H1 (cell line): Measurements from ENCODE around the gene LTBP4. TPM values are rescaled to one million over a fixed set of nuclear protein-coding genes. Genes with fewer than 3 reads are reported as not detected.
"Not testable (repeated sequence)": the region's sequence is repeated elsewhere in the genome, so short reads cannot be mapped to it uniquely, and the experiment has no call there.

Experiments
- CTCF ChIA-PET: fragments of 300-600 bp; sonication (Branson Sonifier 250); formaldehyde crosslinking; loops from one replicate; lab custom pipeline; 2021; ENCODE audit not compliant: partially characterized antibody; lab: Charles Lee
- POLR2A ChIA-PET: fragments of 300-600 bp; sonication (Branson Sonifier 250); formaldehyde crosslinking; loops from one replicate; lab custom pipeline; 2021; ENCODE audit warnings: inconsistent platforms; ENCODE audit not compliant: partially characterized antibody; lab: Charles Lee
- DNase-seq, 2 experiments: peaks; one replicate each; pipeline versions ENCODE4 v3.0.0 to v3.0.0-alpha.2; 2010 to 2022; ENCODE audit warnings: low spot score in 2 of 2, low read depth in 1 of 2, mixed read lengths in 1 of 2
- FAIRE-seq: peaks from 2 replicates; lab custom pipeline; 2011; peaks lifted over from hg19 to GRCh38; lab: Jason Lieb, UNC
- H2AFZ ChIP-seq: 2 replicates; pipeline ENCODE4 v1.8.1; 2012; ENCODE audit warnings: low read length, inconsistent platforms
- H2AK5ac ChIP-seq: 2 replicates; pipeline ENCODE4 v1.6.1; 2013; ENCODE audit warnings: low read depth, low read length
- H2BK120ac ChIP-seq: replicated peaks from 2 replicates; pipeline ENCODE3; 2013; ENCODE audit warnings: low read depth, low read length, inconsistent platforms
- H2BK12ac ChIP-seq: 2 replicates; pipeline ENCODE4 v1.6.1; 2013; ENCODE audit warnings: low read depth, low read length
- H2BK15ac ChIP-seq: 2 replicates; pipeline ENCODE4 v1.6.1; 2013; ENCODE audit warnings: low read length
- H2BK20ac ChIP-seq: 2 replicates; pipeline ENCODE4 v1.6.1; 2013; ENCODE audit warnings: low read length
- H2BK5ac ChIP-seq: 2 replicates; pipeline ENCODE4 v1.6.1; 2013; ENCODE audit warnings: low read depth, low read length
- H3K14ac ChIP-seq: 2 replicates; pipeline ENCODE4 v1.6.1; 2013; ENCODE audit warnings: inconsistent platforms; ENCODE audit not compliant: insufficient read length
- H3K18ac ChIP-seq: 2 replicates; pipeline ENCODE4 v1.6.1; 2013; ENCODE audit warnings: low read length; ENCODE audit errors: extremely low read depth
- H3K23ac ChIP-seq: 2 replicates; pipeline ENCODE4 v1.6.1; 2013; ENCODE audit warnings: inconsistent platforms; ENCODE audit not compliant: insufficient read length
- H3K23me2 ChIP-seq: 2 replicates; pipeline ENCODE4 v1.6.1; 2013; ENCODE audit warnings: low read depth, low read length
- H3K27ac ChIP-seq: 2 replicates; pipeline ENCODE4 v1.6.1; 2011; ENCODE audit warnings: low read depth, low read length, inconsistent platforms
- H3K27me3 ChIP-seq, 4 experiments: replicated peaks in 1 of 4; 1 replicate in 1 of 4; 2 replicates in 3 of 4; pipeline versions ENCODE4 v1.6.1 to v1.8.1; 2011 to 2013; ENCODE audit warnings: low read length in 3 of 4, mild to moderate bottlenecking in 3 of 4, inconsistent platforms in 2 of 4, mixed read lengths in 2 of 4, moderate library complexity in 1 of 4; ENCODE audit not compliant: control insufficient read depth in 3 of 4, insufficient read depth in 3 of 4; ENCODE audit errors: extremely low read depth in 1 of 4
- H3K36me3 ChIP-seq, 4 experiments: 2 replicates each; pipeline versions ENCODE4 v1.6.1 to v1.8.1; 2011 to 2013; ENCODE audit warnings: mild to moderate bottlenecking in 4 of 4, low read length in 3 of 4, moderate library complexity in 2 of 4, control low read depth in 1 of 4, inconsistent platforms in 1 of 4; ENCODE audit not compliant: insufficient read depth in 4 of 4, control insufficient read depth in 2 of 4
- H3K4ac ChIP-seq: replicated peaks from 2 replicates; pipeline ENCODE3; 2013; ENCODE audit warnings: low read length, low read depth, mixed read lengths, inconsistent platforms; ENCODE audit not compliant: insufficient read length
- H3K4me1 ChIP-seq, 4 experiments: replicated peaks in 1 of 4; 1 replicate in 1 of 4; 2 replicates in 3 of 4; pipeline versions ENCODE4 v1.6.1 to v1.8.1; 2011 to 2013; ENCODE audit warnings: low read length in 3 of 4, inconsistent platforms in 2 of 4, mixed read lengths in 1 of 4; ENCODE audit not compliant: insufficient read depth in 4 of 4, control insufficient read depth in 3 of 4
- H3K4me2 ChIP-seq, 2 experiments: 2 replicates each; pipeline versions ENCODE4 v1.6.1 to v1.8.1; 2011 to 2013; ENCODE audit warnings: low read depth in 2 of 2, low read length in 2 of 2, control low read depth in 1 of 2, inconsistent platforms in 1 of 2, mild to moderate bottlenecking in 1 of 2; ENCODE audit not compliant: insufficient read depth in 1 of 2
- H3K4me3 ChIP-seq, 4 experiments: fragments of 200-600, 300-600 bp in 1 of 4; sonication (generic), shearing (Covaris generic), sonication (Bioruptor Twin) in 1 of 4; 2 replicates each; pipeline versions ENCODE4 v1.5.1 to v1.8.1; 2011 to 2016; ENCODE audit warnings: low read length in 4 of 4, low read depth in 3 of 4, control low read depth in 2 of 4, inconsistent platforms in 2 of 4, mild to moderate bottlenecking in 2 of 4, mixed read lengths in 1 of 4, moderate library complexity in 1 of 4; ENCODE audit not compliant: insufficient read depth in 2 of 4; ENCODE audit errors: extremely low read depth in 1 of 4
- H3K56ac ChIP-seq: replicated peaks from 2 replicates; pipeline ENCODE3; 2013; ENCODE audit warnings: low read depth, mild to moderate bottlenecking, mixed read lengths, low read length, inconsistent platforms; ENCODE audit not compliant: insufficient read length
- H3K79me1 ChIP-seq: 2 replicates; pipeline ENCODE4 v1.6.1; 2013; ENCODE audit warnings: low read depth, low read length, control low read depth
- H3K79me2 ChIP-seq, 2 experiments: 2 replicates each; pipeline versions ENCODE4 v1.6.1 to v1.8.1; 2012 to 2013; ENCODE audit warnings: low read length in 2 of 2, mild to moderate bottlenecking in 2 of 2, inconsistent platforms in 1 of 2; ENCODE audit not compliant: insufficient read depth in 2 of 2, control insufficient read depth in 1 of 2
- H3K9ac ChIP-seq, 4 experiments: replicated peaks in 1 of 4; 1 replicate in 1 of 4; 2 replicates in 3 of 4; pipeline versions ENCODE4 v1.6.1 to v1.8.1; 2011 to 2013; ENCODE audit warnings: low read depth in 3 of 4, low read length in 3 of 4, control low read depth in 2 of 4, mild to moderate bottlenecking in 2 of 4, moderate library complexity in 2 of 4, inconsistent platforms in 1 of 4; ENCODE audit errors: extremely low read depth in 1 of 4
- H3K9me3 ChIP-seq, 2 experiments: 2 replicates each; pipeline versions ENCODE4 v1.6.1 to v1.8.1; 2012 to 2013; ENCODE audit warnings: mild to moderate bottlenecking in 2 of 2, moderate library complexity in 2 of 2, control low read depth in 1 of 2, inconsistent platforms in 1 of 2, low read depth in 1 of 2, low read length in 1 of 2, mixed read lengths in 1 of 2; ENCODE audit not compliant: insufficient read depth in 2 of 2
- H4K20me1 ChIP-seq, 2 experiments: replicated peaks in 1 of 2; 2 replicates each; pipeline versions ENCODE3 to v1.8.1; 2011 to 2013; ENCODE audit warnings: inconsistent platforms in 2 of 2, low read length in 2 of 2, mild to moderate bottlenecking in 1 of 2; ENCODE audit not compliant: insufficient read depth in 2 of 2, control insufficient read depth in 1 of 2
- H4K5ac ChIP-seq: 2 replicates; pipeline ENCODE4 v1.6.1; 2013; ENCODE audit warnings: low read length, low read depth, mixed read lengths, inconsistent platforms; ENCODE audit not compliant: insufficient read length
- H4K8ac ChIP-seq: 2 replicates; pipeline ENCODE4 v1.8.0; 2013; ENCODE audit warnings: mild to moderate bottlenecking, moderate library complexity, low read length, inconsistent platforms; ENCODE audit not compliant: insufficient read depth; ENCODE audit errors: extremely low read depth
- H4K91ac ChIP-seq: replicated peaks from 2 replicates; pipeline ENCODE3; 2013; ENCODE audit warnings: low read length, mixed read lengths, inconsistent platforms; ENCODE audit not compliant: insufficient read length
- WGBS, 2 experiments: shearing (Covaris generic) in 1 of 2; methylation state at CpG; one replicate each; pipeline versions ENCODE4 v1.1.6 to v1.1.7; 2013 to 2015; ENCODE audit warnings: low lambda C conversion rate in 2 of 2, mixed read lengths in 2 of 2, inconsistent platforms in 1 of 2, low coverage in 1 of 2, missing lambda C conversion rate in 1 of 2; ENCODE audit not compliant: insufficient replicate concordance in 2 of 2, insufficient coverage in 1 of 2, insufficient read length in 1 of 2; ENCODE audit errors: extremely low coverage in 1 of 2, missing lambda C conversion rate in 1 of 2; 5-methylcytosine and 5-hydroxymethylcytosine counted together
- polyA plus RNA-seq, 7 experiments: library from polyadenylated mRNA; depleted of rRNA in 3 of 7; stranded (reverse) in 5 of 7; unstranded in 2 of 7; fragments of >200 nt in 5 of 7; fragments of 200-250 nt in 2 of 7; gene quantifications; 1 replicate in 5 of 7; 2 replicates in 1 of 7; 4 replicates in 1 of 7; pipeline versions ENCODE4 v1.2.1 to v1.2.3, GENCODE V29; 2011 to 2013; ENCODE audit warnings: missing spikeins in 2 of 7, mixed read lengths in 2 of 7
- total RNA-seq: library from RNA; stranded (reverse); fragmentation: NEBNext Ultra II Directional; extraction: Animal tissue kit (Norgen Biotek cat#: 25700); gene quantifications from 2 replicates; pipeline ENCODE4 v1.2.1, GENCODE V29; 2021

The LTBP4 gene
- total and polyA plus RNA-seq, 2 of the 8 experiments (the other 6 are each of a cell fraction or from before 2014, with no cell fraction given), result 54.5 to 77.1 TPM

- H3K36me3 ChIP-seq, H3K56ac ChIP-seq, DNase-seq, H3K4me1 ChIP-seq, H3K23me2 ChIP-seq, H3K4me2 ChIP-seq, H3K18ac ChIP-seq, H4K5ac ChIP-seq, H3K27me3 ChIP-seq, H3K79me2 ChIP-seq, H4K91ac ChIP-seq, H4K8ac ChIP-seq, H3K4me3 ChIP-seq, H3K14ac ChIP-seq, H2BK12ac ChIP-seq, H3K9me3 ChIP-seq, H3K23ac ChIP-seq, H3K27ac ChIP-seq, H3K79me1 ChIP-seq, FAIRE-seq, H4K20me1 ChIP-seq, H3K9ac ChIP-seq, H2AK5ac ChIP-seq, H2BK15ac ChIP-seq, H3K4ac ChIP-seq, H2BK20ac ChIP-seq, H2BK5ac ChIP-seq, H2BK120ac ChIP-seq, H2AFZ ChIP-seq: not testable (repeated sequence)
- 90% methylated on average over 11 of the region's 11 CpGs; no CpG with 5 or more reads in 1 of the 2 experiments for whole genome bisulfite sequencing, 2 experiments
- POLR2A ChIA-PET, result interaction anchor here (1.5 kb wide), 1 partner anchor 10 kb away, joined by 3 read pairs; no protein-coding TSS in a partner anchor
- CTCF ChIA-PET, result interaction anchor here (1.1 to 3.0 kb wide), 5 partner anchors 8 to 50 kb away, joined by 3 to 15 read pairs (median 5); no protein-coding TSS in a partner anchor
These were observed 51.1 kb downstream of the LTBP4 start for GRCh38 chr19:40652303-40652702.

- H3K79me2 ChIP-seq, H4K5ac ChIP-seq, H2AK5ac ChIP-seq, H3K14ac ChIP-seq, FAIRE-seq, H3K23me2 ChIP-seq, H3K9ac ChIP-seq, H2BK12ac ChIP-seq, H3K4ac ChIP-seq, H4K20me1 ChIP-seq, H3K18ac ChIP-seq, H3K56ac ChIP-seq, H2BK120ac ChIP-seq, H4K8ac ChIP-seq, H2AFZ ChIP-seq, H4K91ac ChIP-seq, H3K27ac ChIP-seq, H2BK5ac ChIP-seq, H3K27me3 ChIP-seq, H3K4me1 ChIP-seq, H3K9me3 ChIP-seq, H3K36me3 ChIP-seq, H3K23ac ChIP-seq, H3K79me1 ChIP-seq, H2BK20ac ChIP-seq, H3K4me2 ChIP-seq, H3K4me3 ChIP-seq, POLR2A ChIA-PET, H2BK15ac ChIP-seq, DNase-seq: not testable (repeated sequence)
- CTCF ChIA-PET, result interaction anchor here (1.2 to 3.4 kb wide), 3 partner anchors 47 to 66 kb away, joined by 3 to 11 read pairs (median 3); no protein-coding TSS in a partner anchor
- 89% methylated on average over 7 of the region's 7 CpGs; no CpG with 5 or more reads in 1 of the 2 experiments for WGBS, 2 experiments
These were observed 54.5 kb downstream of the LTBP4 start for GRCh38 chr19:40655684-40656083.
